ENCODE results near the gene SUN5.
"Not testable (repeated sequence)": the region's sequence is repeated elsewhere in the genome, so short reads cannot be mapped to it uniquely, and the experiment has no call there.

SUN5 gene

GRCh38 chr20:32965115-32965514, 39.1 kb downstream of the SUN5 start:
- no peak for DNase-seq (ENCODE audit: low read depth)

- DNase-seq (ENCODE audit: low read depth), result no peak
Measured at GRCh38 chr20:32964575-32964974, 39.7 kb downstream of the SUN5 start.

GRCh38 chr20:32963176-32963575, 41.1 kb downstream of the SUN5 start:
- no peak for DNase-seq (ENCODE audit: low read depth)

- not testable (repeated sequence) for DNase-seq (ENCODE audit: low read depth)
Measured at GRCh38 chr20:32962646-32963045, 41.6 kb downstream of the SUN5 start.

- DNase-seq (ENCODE audit: low read depth), result no peak
Measured at GRCh38 chr20:32962053-32962452, 42.2 kb downstream of the SUN5 start.

GRCh38 chr20:32960849-32961731, 43.1 kb downstream of the SUN5 start:
- no peak for DNase-seq (ENCODE audit: low read depth)

- no peak for DNase-seq (ENCODE audit: low read depth)
Measured at GRCh38 chr20:32960222-32960518, 44.1 kb downstream of the SUN5 start.

GRCh38 chr20:32959351-32960221, 44.6 kb downstream of the SUN5 start:
- DNase-seq (ENCODE audit: low read depth), result no peak

- DNase-seq (ENCODE audit: low read depth), result no peak
Measured at GRCh38 chr20:32958574-32958973, 45.7 kb downstream of the SUN5 start.

GRCh38 chr20:32957459-32957858, 46.8 kb downstream of the SUN5 start:
- DNase-seq (ENCODE audit: low read depth), result no peak

- not testable (repeated sequence) for DNase-seq (ENCODE audit: low read depth)
Measured at GRCh38 chr20:32950539-32950938, 53.7 kb downstream of the SUN5 start.

GRCh38 chr20:32946629-32947028, 57.6 kb downstream of the SUN5 start:
- no peak for DNase-seq (ENCODE audit: low read depth)

- DNase-seq (ENCODE audit: low read depth), result peak; percentile 65
Measured at GRCh38 chr20:32945710-32946221, 58.5 kb downstream of the SUN5 start.

GRCh38 chr20:32943490-32944052, 60.7 kb downstream of the SUN5 start:
- no peak for DNase-seq (ENCODE audit: low read depth)

GRCh38 chr20:32941155-32941885, 62.9 kb downstream of the SUN5 start:
- no peak for DNase-seq (ENCODE audit: low read depth)

GRCh38 chr20:32934580-32934979, 69.7 kb downstream of the SUN5 start:
- DNase-seq (ENCODE audit: low read depth), result no peak

Data from ELR (cell line).